ENCODE data around the gene MANSC1.
A peak's percentile ranks its signal among the peaks of the same experiment; 100 is the strongest.
"Not testable (repeated sequence)": the region's sequence is repeated elsewhere in the genome, so short reads cannot be mapped to it uniquely, and the experiment has no call there.

MANSC1 gene

DNA sequence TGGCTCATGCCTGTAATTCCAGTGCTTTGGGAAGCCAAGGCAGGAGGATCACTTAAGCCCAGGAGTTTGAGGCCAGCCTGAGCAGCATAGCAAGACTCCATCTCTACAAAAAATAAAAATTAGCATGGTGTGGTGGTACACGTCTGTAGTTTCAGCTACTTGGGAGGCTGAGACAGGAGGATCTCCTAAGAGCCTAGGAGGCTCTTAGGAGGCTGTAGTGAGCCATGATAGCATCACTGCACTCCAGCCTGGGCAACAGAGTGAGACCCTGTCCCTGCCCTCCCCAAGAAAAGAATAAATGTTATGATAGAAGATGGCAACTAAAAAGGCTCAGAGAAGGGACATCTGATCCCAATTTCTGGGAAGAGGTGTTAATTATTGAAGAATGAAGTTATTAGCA is 3.2 kb upstream of the MANSC1 start:
- Mint-ChIP-seq H3K4me1 (ENCODE audit: low read depth) (peaks cover 33% of the 10 kb centered on the region), H3K9me3 (no peaks in the 10 kb centered on the region), H3K27ac (peak overlapping the region; percentile 35), H3K27me3 (no peaks in the 10 kb centered on the region), H3K36me3 (ENCODE audit: low read depth) (peaks cover 18% of the 10 kb centered on the region), H3K4me3 (no peak overlapping the region)
- DNase-seq: no peak

DNA sequence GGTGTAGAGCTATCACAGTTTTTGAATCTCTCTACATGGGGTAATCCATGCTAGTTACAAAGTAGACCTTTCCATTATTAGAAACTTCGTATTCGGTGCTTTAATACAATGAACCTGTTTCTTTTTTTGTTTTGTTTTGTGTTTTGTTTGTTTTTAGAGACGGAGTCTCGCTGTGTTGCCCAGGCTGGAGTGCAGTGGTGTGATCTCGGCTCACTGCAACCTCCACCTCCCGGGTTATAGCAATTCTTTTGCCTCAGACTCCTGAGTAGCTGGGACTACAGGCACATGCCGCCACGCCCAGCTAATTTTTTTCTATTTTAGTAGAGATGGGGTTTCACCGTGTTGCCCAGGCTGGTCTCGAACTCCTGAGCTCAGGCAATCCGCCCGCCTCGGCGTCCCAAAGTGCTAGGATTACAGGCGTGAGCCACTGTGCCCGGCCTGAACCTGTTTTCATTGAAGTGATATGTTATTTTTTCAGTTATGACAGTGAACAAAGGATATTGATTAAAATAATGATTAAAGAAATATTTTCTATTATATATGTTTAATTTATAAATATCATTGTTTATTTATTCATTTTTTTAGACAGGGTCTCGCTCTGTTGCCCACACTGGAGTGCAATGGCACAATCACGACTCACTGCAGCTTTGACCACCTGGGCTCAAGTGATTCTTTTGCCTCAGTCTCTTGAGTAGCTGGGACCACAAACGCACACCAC is 1.6 kb upstream of the MANSC1 start:
- not testable (repeated sequence) for H3K9me3 Mint-ChIP-seq; H3K36me3 Mint-ChIP-seq (ENCODE audit: low read depth); H3K4me3 Mint-ChIP-seq; H3K27ac Mint-ChIP-seq; H3K27me3 Mint-ChIP-seq; DNase-seq
- peaks cover 29% of the 10 kb centered on the region for H3K4me1 Mint-ChIP-seq (ENCODE audit: low read depth)

- Mint-ChIP-seq H3K27me3 (no peaks in the 10 kb centered on the region), H3K36me3 (ENCODE audit: low read depth) (no peaks in the 10 kb centered on the region), H3K4me3 (peak overlapping the region; percentile 69), H3K4me1 (ENCODE audit: low read depth) (peaks cover 23% of the 10 kb centered on the region), H3K27ac (peak overlapping the region; percentile 44), H3K9me3 (no peaks in the 10 kb centered on the region)
- DNase-seq: no peak
These were observed 924 bp upstream of the MANSC1 start for GRCh38 chr12:12350868-12351463.

DNA sequence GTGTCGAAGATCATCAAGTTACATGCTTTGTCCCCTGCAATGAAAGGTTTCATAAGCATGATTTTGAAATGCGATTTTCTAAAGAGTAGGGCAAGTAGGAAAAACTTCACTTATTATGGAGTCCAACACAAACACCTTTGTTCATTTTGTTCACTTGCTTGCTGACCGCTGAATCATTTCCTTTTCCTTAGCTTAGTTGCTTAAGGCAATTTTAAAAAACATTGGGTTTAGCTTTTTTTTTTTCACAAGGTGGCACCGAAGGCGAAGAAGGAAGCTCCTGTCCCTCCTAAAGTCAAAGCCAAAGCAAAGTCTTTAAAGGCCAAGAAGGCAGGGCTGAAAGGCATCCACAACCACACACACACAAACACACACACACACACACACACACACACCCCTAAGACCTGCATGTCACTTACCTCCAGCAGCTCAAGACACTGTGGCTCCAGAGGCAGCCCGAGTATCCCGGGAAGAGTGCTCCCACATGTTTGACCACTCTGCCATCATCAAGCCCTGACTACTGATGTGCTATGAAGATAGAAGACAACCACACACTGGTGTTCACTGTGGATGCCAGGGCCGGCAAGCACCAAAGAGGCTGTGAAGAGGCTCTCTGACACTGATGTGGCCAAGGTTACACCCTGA is 11.4 kb downstream of the MANSC1 start:
- no peaks in the 10 kb centered on the region for H3K36me3 Mint-ChIP-seq (ENCODE audit: low read depth)
- H3K4me3 Mint-ChIP-seq: no peak overlapping the region
- H3K27me3 Mint-ChIP-seq: no peaks in the 10 kb centered on the region
- H3K27ac Mint-ChIP-seq: peak overlapping the region; percentile 0
- peaks cover 26% of the 10 kb centered on the region for H3K4me1 Mint-ChIP-seq (ENCODE audit: low read depth)
- DNase-seq: no peak
- H3K9me3 Mint-ChIP-seq: no peaks in the 10 kb centered on the region

- Mint-ChIP-seq H3K27me3 (no peaks in the 10 kb centered on the region), H3K4me3 (no peak overlapping the region), H3K36me3 (ENCODE audit: low read depth) (no peaks in the 10 kb centered on the region), H3K27ac (no peak overlapping the region), H3K9me3 (no peaks in the 10 kb centered on the region), H3K4me1 (ENCODE audit: low read depth) (peaks cover 29% of the 10 kb centered on the region)
- DNase-seq: no peak
These were observed 13.5 kb downstream of the MANSC1 start for GRCh38 chr12:12336511-12336910.

GRCh38 chr12:12336049-12336411 is 14.0 kb downstream of the MANSC1 start:
- H3K4me1 Mint-ChIP-seq (ENCODE audit: low read depth): peaks cover 31% of the 10 kb centered on the region
- no peak for DNase-seq
- no peaks in the 10 kb centered on the region for H3K36me3 Mint-ChIP-seq (ENCODE audit: low read depth)
- no peaks in the 10 kb centered on the region for H3K9me3 Mint-ChIP-seq
- no peak overlapping the region for H3K27ac Mint-ChIP-seq
- no peak overlapping the region for H3K4me3 Mint-ChIP-seq
- H3K27me3 Mint-ChIP-seq: no peaks in the 10 kb centered on the region

- Mint-ChIP-seq H3K9me3 (no peaks in the 10 kb centered on the region), H3K36me3 (ENCODE audit: low read depth) (no peaks in the 10 kb centered on the region), H3K4me1 (ENCODE audit: low read depth) (peaks cover 31% of the 10 kb centered on the region), H3K27ac (no peak overlapping the region), H3K4me3 (no peak overlapping the region), H3K27me3 (no peaks in the 10 kb centered on the region)
- peak; percentile 68 for DNase-seq
These were observed 15.5 kb downstream of the MANSC1 start for GRCh38 chr12:12334367-12335040.

GRCh38 chr12:12333407-12334366 is 16.4 kb downstream of the MANSC1 start:
- H3K4me1 Mint-ChIP-seq (ENCODE audit: low read depth): peaks cover 28% of the 10 kb centered on the region
- H3K4me3 Mint-ChIP-seq: no peak overlapping the region
- no peaks in the 10 kb centered on the region for H3K36me3 Mint-ChIP-seq (ENCODE audit: low read depth)
- no peak for DNase-seq
- no peaks in the 10 kb centered on the region for H3K9me3 Mint-ChIP-seq
- no peaks in the 10 kb centered on the region for H3K27me3 Mint-ChIP-seq
- H3K27ac Mint-ChIP-seq: no peak overlapping the region

DNA sequence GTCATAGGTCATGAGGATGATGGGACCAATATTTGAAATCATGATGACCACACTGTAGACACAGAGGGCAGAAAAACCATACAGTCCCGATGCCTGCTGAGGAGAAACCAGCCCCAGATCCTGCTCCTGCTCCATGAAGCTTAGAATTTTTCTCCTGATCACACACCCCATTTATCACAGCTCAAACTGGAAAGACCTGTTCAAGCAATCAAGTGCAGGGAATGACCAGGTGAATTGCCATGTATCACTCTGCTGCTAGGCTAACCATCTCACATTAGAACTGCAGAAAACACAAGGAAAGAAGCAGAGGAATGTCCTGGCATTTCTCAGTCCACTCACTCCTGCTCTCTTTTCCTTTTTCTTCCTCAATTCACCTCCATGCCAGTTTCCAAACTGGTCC is 18.1 kb downstream of the MANSC1 start:
- Mint-ChIP-seq H3K27ac (no peak overlapping the region), H3K4me3 (no peak overlapping the region), H3K9me3 (no peaks in the 10 kb centered on the region), H3K36me3 (ENCODE audit: low read depth) (no peaks in the 10 kb centered on the region), H3K4me1 (ENCODE audit: low read depth) (peaks cover 28% of the 10 kb centered on the region), H3K27me3 (no peaks in the 10 kb centered on the region)
- DNase-seq: no peak

GRCh38 chr12:12331244-12331771 is 18.7 kb downstream of the MANSC1 start:
- DNase-seq: no peak
- H3K27me3 Mint-ChIP-seq: no peaks in the 10 kb centered on the region
- H3K27ac Mint-ChIP-seq: no peak overlapping the region
- H3K36me3 Mint-ChIP-seq (ENCODE audit: low read depth): no peaks in the 10 kb centered on the region
- H3K9me3 Mint-ChIP-seq: no peaks in the 10 kb centered on the region
- peaks cover 28% of the 10 kb centered on the region for H3K4me1 Mint-ChIP-seq (ENCODE audit: low read depth)
- H3K4me3 Mint-ChIP-seq: no peak overlapping the region

DNA sequence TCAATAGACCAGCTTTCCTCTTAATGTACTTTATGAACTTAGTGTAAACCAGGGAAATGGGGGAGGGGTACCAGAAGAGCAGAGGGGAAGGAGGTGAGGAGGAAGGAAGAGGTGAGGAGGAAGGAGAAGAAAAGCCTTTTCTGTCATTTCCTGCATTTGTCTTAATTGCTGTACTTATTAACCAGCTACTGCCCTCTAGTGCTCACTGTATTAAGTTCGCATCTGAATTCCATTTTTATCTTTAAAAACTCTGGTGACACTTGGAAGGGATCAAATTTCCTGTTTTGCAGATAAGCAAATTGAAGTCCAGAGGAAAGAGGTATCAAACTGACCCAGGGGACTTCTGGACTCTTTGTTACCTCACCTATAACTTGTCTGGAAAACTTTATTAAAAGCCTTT is 22.2 kb downstream of the MANSC1 start:
- H3K27me3 Mint-ChIP-seq: no peaks in the 10 kb centered on the region
- H3K27ac Mint-ChIP-seq: peak overlapping the region; percentile 48
- H3K4me1 Mint-ChIP-seq (ENCODE audit: low read depth): peaks cover 9% of the 10 kb centered on the region
- no peaks in the 10 kb centered on the region for H3K9me3 Mint-ChIP-seq
- no peak overlapping the region for H3K4me3 Mint-ChIP-seq
- no peak for DNase-seq
- H3K36me3 Mint-ChIP-seq (ENCODE audit: low read depth): no peaks in the 10 kb centered on the region

DNA sequence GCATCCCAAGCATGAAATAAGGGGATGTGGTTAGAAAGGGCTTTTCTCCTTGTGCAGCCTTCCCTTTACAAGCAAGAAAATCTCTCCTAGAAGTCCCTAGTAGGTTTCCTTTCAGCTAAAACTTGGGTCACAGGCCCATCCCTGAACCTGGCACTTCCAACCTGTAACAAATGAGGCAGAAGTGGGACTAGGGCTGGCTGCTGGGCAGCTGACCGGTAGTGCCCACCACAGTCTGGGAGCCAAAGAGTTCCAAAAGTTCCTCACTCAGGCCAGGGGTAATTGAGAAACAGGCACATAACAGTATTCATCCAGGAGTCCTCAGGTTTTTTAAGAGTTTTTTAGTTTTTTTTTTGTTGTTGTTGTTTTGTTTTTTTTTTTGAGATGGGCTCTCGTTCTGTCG is 23.8 kb downstream of the MANSC1 start:
- no peaks in the 10 kb centered on the region for H3K27me3 Mint-ChIP-seq
- no peak for DNase-seq
- H3K4me3 Mint-ChIP-seq: no peak overlapping the region
- no peaks in the 10 kb centered on the region for H3K9me3 Mint-ChIP-seq
- H3K27ac Mint-ChIP-seq: no peak overlapping the region
- no peaks in the 10 kb centered on the region for H3K36me3 Mint-ChIP-seq (ENCODE audit: low read depth)
- H3K4me1 Mint-ChIP-seq (ENCODE audit: low read depth): peaks cover 9% of the 10 kb centered on the region

GRCh38 chr12:12323591-12323990 is 26.5 kb downstream of the MANSC1 start:
- Mint-ChIP-seq H3K36me3 (ENCODE audit: low read depth) (no peaks in the 10 kb centered on the region), H3K9me3 (no peaks in the 10 kb centered on the region), H3K4me3 (no peak overlapping the region), H3K27ac (no peak overlapping the region), H3K4me1 (ENCODE audit: low read depth) (peaks cover 7% of the 10 kb centered on the region), H3K27me3 (no peaks in the 10 kb centered on the region)
- DNase-seq: no peak

DNA sequence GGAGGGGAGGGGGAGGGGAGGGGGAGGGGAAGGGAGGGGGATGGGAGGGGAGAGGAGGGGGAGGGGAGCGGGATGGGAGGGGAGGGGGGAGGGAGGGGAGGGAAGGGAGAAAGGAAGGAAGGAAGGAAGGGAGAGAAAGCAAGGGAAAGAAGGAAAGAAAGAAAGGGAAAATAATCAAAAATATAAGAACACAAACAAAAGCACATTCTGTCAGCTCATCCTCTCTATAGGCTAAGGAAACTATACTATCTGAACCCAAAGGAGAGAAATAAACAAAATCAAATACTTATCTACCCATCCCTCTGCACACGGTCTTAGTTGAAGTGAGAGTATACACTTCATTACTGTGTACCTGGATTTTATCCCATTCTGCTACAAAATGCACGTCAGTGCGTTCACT is 26.9 kb downstream of the MANSC1 start:
- no peak overlapping the region for H3K27ac Mint-ChIP-seq
- peaks cover 7% of the 10 kb centered on the region for H3K4me1 Mint-ChIP-seq (ENCODE audit: low read depth)
- H3K36me3 Mint-ChIP-seq (ENCODE audit: low read depth): no peaks in the 10 kb centered on the region
- H3K9me3 Mint-ChIP-seq: no peaks in the 10 kb centered on the region
- H3K27me3 Mint-ChIP-seq: no peaks in the 10 kb centered on the region
- DNase-seq: no peak
- H3K4me3 Mint-ChIP-seq: no peak overlapping the region
